Hepatocyte (in vitro differentiated cells): ENCODE measurements around the gene PAK2. TPM values are rescaled to one million over a fixed set of nuclear protein-coding genes. Genes with fewer than 3 reads are reported as not detected.

ENCODE experiments used
- DNase-seq: peaks from one replicate; pipeline ENCODE4 v3.0.0-alpha.2; 2016; ENCODE audit warnings: low spot score
- H2AFZ ChIP-seq: fragments of 200-600 bp; sonication (generic); 2 replicates; pipeline ENCODE4 v1.6.0; 2016; ENCODE audit warnings: antibody characterized with exemption, mild to moderate bottlenecking
- H3K27ac ChIP-seq: fragments of 200-600 bp; sonication (generic); 2 replicates; pipeline ENCODE4 v1.5.1; 2016; ENCODE audit warnings: mild to moderate bottlenecking
- H3K27me3 ChIP-seq: fragments of 200-600 bp; sonication (generic); 2 replicates; pipeline ENCODE4 v1.6.1; 2016
- H3K36me3 ChIP-seq: fragments of 200-600 bp; sonication (generic); replicated peaks from 2 replicates; pipeline ENCODE4 v1.5.1; 2016; ENCODE audit warnings: low read depth; ENCODE audit not compliant: insufficient read depth
- H3K4me1 ChIP-seq: fragments of 200-600 bp; sonication (generic); 2 replicates; pipeline ENCODE4 v1.5.1; 2016; ENCODE audit warnings: mild to moderate bottlenecking, moderate library complexity; ENCODE audit not compliant: insufficient read depth
- H3K4me2 ChIP-seq: fragments of 200-600 bp; sonication (generic); 2 replicates; pipeline ENCODE4 v1.6.0; 2016
- H3K4me3 ChIP-seq: fragments of 200-600 bp; sonication (generic); 2 replicates; pipeline ENCODE4 v1.5.1; 2016; ENCODE audit warnings: mild to moderate bottlenecking
- H3K79me2 ChIP-seq: fragments of 200-600 bp; sonication (generic); 2 replicates; pipeline ENCODE4 v1.6.0; 2017; ENCODE audit warnings: mild to moderate bottlenecking
- H3K9me2 ChIP-seq: fragments of 200-600 bp; sonication (generic); replicated peaks from 2 replicates; pipeline ENCODE4 v1.6.0; 2017; ENCODE audit warnings: mild to moderate bottlenecking; ENCODE audit not compliant: insufficient read depth
- H3K9me3 ChIP-seq: fragments of 200-600 bp; sonication (generic); 2 replicates; pipeline ENCODE4 v1.5.1; 2016; ENCODE audit warnings: low read depth, mild to moderate bottlenecking
- H4K20me1 ChIP-seq: fragments of 200-600 bp; sonication (generic); 2 replicates; pipeline ENCODE4 v1.6.0; 2016; ENCODE audit warnings: mild to moderate bottlenecking; ENCODE audit not compliant: insufficient read depth, poor library complexity, severe bottlenecking
- EZH2 ChIP-seq: fragments of 200-600 bp; sonication (generic); IDR thresholded peaks from 2 replicates; pipeline ENCODE4 v1.6.1; 2016; ENCODE audit warnings: antibody characterized with exemption, mild to moderate bottlenecking, borderline replicate concordance
- EZH2phosphoT487 ChIP-seq: fragments of 200-600 bp; sonication (generic); IDR thresholded peaks from one replicate; pipeline ENCODE4 v1.6.1; 2018; ENCODE audit warnings: antibody characterized with exemption, mild to moderate bottlenecking, low read depth, moderate library complexity; ENCODE audit not compliant: unreplicated experiment, severe bottlenecking
- WGBS: methylation state at CpG from one replicate; pipeline ENCODE4 v1.1.6; 2016; ENCODE audit warnings: low lambda C conversion rate; ENCODE audit errors: missing lambda C conversion rate; 5-methylcytosine and 5-hydroxymethylcytosine counted together
- polyA plus RNA-seq: library from polyadenylated mRNA; unstranded; fragments of >200 nt; fragmentation: Nextera tagmentation; extraction: Ambion mirVana; gene quantifications from 2 replicates; pipeline ENCODE4 v1.2.1, GENCODE V29; 2016
- total RNA-seq: library from RNA; depleted of rRNA; stranded (reverse); fragments of >200 nt; gene quantifications from 2 replicates; pipeline ENCODE4 v1.2.3, GENCODE V29; 2014
- TF ChIP-seq, protein P1 (sequence below): fragments of 200-600 bp; sonication (generic); IDR thresholded peaks from 2 replicates; pipeline ENCODE4 v1.5.1; 2016; ENCODE audit warnings: antibody characterized with exemption, mild to moderate bottlenecking; ENCODE audit not compliant: poor library complexity

PAK2 gene
- total and polyA plus RNA-seq, 2 experiments from 2014 or later = 26.5 to 50.9 TPM

DNA sequence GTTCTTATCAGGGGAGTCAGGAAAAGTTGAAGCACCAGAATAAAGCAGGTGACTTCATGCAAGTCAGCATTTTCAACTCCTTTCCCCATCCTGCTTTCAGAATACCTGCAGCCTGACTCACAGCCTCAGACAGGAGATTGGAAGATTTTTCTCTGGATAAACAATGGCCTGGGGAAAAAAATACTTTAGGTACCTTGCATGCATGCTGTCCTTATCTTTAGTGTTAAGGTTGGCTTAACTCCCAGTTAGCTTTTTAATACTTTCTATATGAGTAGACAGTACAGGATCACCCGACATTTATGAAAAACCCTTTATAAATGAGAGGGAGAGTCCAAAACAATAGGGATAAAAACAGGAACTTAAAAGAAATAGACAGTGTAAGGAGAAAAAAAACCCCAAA lies 53.6 kb downstream of the PAK2 start:
- H2AFZ ChIP-seq = no peak overlapping the region
- peak overlapping the region; percentile 91 for H3K27ac ChIP-seq
- no peaks in the 10 kb centered on the region for H3K27me3 ChIP-seq
- TF ChIP-seq, protein P1, sequence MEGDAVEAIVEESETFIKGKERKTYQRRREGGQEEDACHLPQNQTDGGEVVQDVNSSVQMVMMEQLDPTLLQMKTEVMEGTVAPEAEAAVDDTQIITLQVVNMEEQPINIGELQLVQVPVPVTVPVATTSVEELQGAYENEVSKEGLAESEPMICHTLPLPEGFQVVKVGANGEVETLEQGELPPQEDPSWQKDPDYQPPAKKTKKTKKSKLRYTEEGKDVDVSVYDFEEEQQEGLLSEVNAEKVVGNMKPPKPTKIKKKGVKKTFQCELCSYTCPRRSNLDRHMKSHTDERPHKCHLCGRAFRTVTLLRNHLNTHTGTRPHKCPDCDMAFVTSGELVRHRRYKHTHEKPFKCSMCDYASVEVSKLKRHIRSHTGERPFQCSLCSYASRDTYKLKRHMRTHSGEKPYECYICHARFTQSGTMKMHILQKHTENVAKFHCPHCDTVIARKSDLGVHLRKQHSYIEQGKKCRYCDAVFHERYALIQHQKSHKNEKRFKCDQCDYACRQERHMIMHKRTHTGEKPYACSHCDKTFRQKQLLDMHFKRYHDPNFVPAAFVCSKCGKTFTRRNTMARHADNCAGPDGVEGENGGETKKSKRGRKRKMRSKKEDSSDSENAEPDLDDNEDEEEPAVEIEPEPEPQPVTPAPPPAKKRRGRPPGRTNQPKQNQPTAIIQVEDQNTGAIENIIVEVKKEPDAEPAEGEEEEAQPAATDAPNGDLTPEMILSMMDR = no peak
- TF ChIP-seq EZH2 (no peak), EZH2phosphoT487 (no peak)
- WGBS = 41% methylated on average over 1 of the region's 1 CpG
- H3K79me2 ChIP-seq = peaks cover 68% of the 10 kb centered on the region
- DNase-seq = peak; percentile 80
- H3K4me3 ChIP-seq = no peak overlapping the region
- H3K36me3 ChIP-seq = no peaks in the 10 kb centered on the region
- H4K20me1 ChIP-seq = no peaks in the 10 kb centered on the region
- H3K4me2 ChIP-seq = peak overlapping the region; percentile 64
- H3K9me2 ChIP-seq = no peaks in the 10 kb centered on the region
- H3K4me1 ChIP-seq = peaks cover 5% of the 10 kb centered on the region
- no peaks in the 10 kb centered on the region for H3K9me3 ChIP-seq

DNA sequence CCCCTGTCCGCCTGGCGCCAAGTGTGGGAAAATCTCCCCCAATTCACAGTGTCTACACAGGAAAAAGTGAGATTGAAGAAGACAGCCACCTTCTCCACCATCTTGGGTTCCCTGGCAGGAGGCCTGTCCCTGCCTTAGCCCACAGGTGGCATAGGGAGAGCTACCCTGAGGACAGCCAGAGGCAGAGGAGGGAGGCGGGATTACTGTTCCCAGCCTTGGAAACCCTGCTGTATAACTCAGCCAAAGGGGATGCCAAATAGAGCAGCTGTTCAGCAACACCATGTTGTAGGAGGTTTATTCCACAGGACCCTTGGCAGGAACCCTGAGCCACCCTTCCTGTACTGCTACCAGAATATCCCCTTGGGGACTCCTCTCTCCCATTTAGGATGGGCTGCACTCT lies 54.8 kb downstream of the PAK2 start:
- DNase-seq = no peak
- WGBS = 95% methylated on average over 3 of the region's 3 CpGs
- TF ChIP-seq EZH2phosphoT487 = no peak
- TF ChIP-seq, protein P1 = no peak
- TF ChIP-seq EZH2 = no peak
- H3K27me3 ChIP-seq = no peaks in the 10 kb centered on the region
- no peak overlapping the region for H3K4me2 ChIP-seq
- no peaks in the 10 kb centered on the region for H3K9me3 ChIP-seq
- H3K9me2 ChIP-seq = no peaks in the 10 kb centered on the region
- no peaks in the 10 kb centered on the region for H3K36me3 ChIP-seq
- H3K4me3 ChIP-seq = no peak overlapping the region
- H3K27ac ChIP-seq = peak overlapping the region; percentile 87
- H4K20me1 ChIP-seq = no peaks in the 10 kb centered on the region
- H3K79me2 ChIP-seq = peaks cover 63% of the 10 kb centered on the region
- H2AFZ ChIP-seq = no peak overlapping the region
- H3K4me1 ChIP-seq = peaks cover 5% of the 10 kb centered on the region

DNA sequence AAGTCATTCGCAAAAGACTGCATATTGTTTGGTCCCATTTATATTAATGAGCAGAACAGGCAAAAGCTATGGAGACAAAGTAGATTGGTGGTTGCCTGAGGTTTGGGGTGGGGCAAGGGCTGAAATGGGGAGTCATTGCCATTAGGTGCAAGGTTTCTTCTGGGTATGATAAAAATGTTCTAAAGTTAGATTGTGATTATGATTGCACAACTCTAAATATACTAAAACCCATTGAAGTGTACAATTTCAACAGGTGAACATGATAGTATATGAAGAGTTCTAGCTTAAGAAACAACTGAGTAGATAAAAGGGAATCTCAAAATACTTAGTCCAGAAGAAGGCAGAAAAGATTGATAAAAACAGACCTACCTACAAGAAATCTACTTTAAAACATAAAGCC lies 56.7 kb downstream of the PAK2 start:
- H3K27me3 ChIP-seq = no peaks in the 10 kb centered on the region
- 97% methylated on average over 1 of the region's 1 CpG for WGBS
- H3K9me2 ChIP-seq = no peaks in the 10 kb centered on the region
- H3K4me3 ChIP-seq = no peak overlapping the region
- H2AFZ ChIP-seq = no peak overlapping the region
- H3K27ac ChIP-seq = no peak overlapping the region
- H3K4me1 ChIP-seq = peaks cover 5% of the 10 kb centered on the region
- H4K20me1 ChIP-seq = no peaks in the 10 kb centered on the region
- H3K36me3 ChIP-seq = no peaks in the 10 kb centered on the region
- peaks cover 62% of the 10 kb centered on the region for H3K79me2 ChIP-seq
- TF ChIP-seq EZH2 (no peak), EZH2phosphoT487 (no peak)
- TF ChIP-seq, protein P1 = no peak
- H3K9me3 ChIP-seq = no peaks in the 10 kb centered on the region
- DNase-seq = no peak
- H3K4me2 ChIP-seq = no peak overlapping the region
